Cerebellar nuclear complex (tissue), 1 donor: ENCODE data around the gene ARHGDIG.
"Not testable (repeated sequence)": the region's sequence is repeated elsewhere in the genome, so short reads cannot be mapped to it uniquely, and the experiment has no call there.

ENCODE experiments used
- DNase-seq, 2 experiments: peaks; one replicate each; lab custom pipeline; 2025; lab: John Stamatoyannopoulos, UW

The ARHGDIG gene

GRCh38 chr16:263944-264343, 16.4 kb upstream of the ARHGDIG start:
- no peak for DNase-seq

- DNase-seq = no peak
These were observed 15.9 kb upstream of the ARHGDIG start for GRCh38 chr16:264440-264951.

GRCh38 chr16:265002-265529, 15.3 kb upstream of the ARHGDIG start:
- no peak for DNase-seq

- DNase-seq = no peak
These were observed 14.7 kb upstream of the ARHGDIG start for GRCh38 chr16:265711-266110.

- no peak for DNase-seq
These were observed 13.9 kb upstream of the ARHGDIG start for GRCh38 chr16:266258-267164.

- DNase-seq = not testable (repeated sequence)
These were observed 12.8 kb upstream of the ARHGDIG start for GRCh38 chr16:267562-267961.

GRCh38 chr16:268141-269053, 12.0 kb upstream of the ARHGDIG start:
- DNase-seq = no peak

- no peak for DNase-seq
These were observed 11.2 kb upstream of the ARHGDIG start for GRCh38 chr16:269061-269796.

GRCh38 chr16:270381-271255, 9.8 kb upstream of the ARHGDIG start:
- no peak for DNase-seq

GRCh38 chr16:272633-273546, 7.5 kb upstream of the ARHGDIG start:
- no peak for DNase-seq

GRCh38 chr16:273547-274421, 6.6 kb upstream of the ARHGDIG start:
- no peak for DNase-seq

- no peak for DNase-seq
These were observed 5.2 kb upstream of the ARHGDIG start for GRCh38 chr16:275041-275641.

GRCh38 chr16:275786-276232, 4.6 kb upstream of the ARHGDIG start, which contains the start of gene RGS11:
Gene RGS11 (minus strand): TSS chr16:275944. CDS start chr16:275911, 33 bp downstream.
- no peak for DNase-seq

GRCh38 chr16:276426-277077, 3.8 kb upstream of the ARHGDIG start:
- no peak for DNase-seq

- peak in 1 of 2 experiments; percentile 38 for DNase-seq
These were observed 1.5 kb upstream of the ARHGDIG start for GRCh38 chr16:278863-279366.

- DNase-seq = no peak
These were observed 860 bp upstream of the ARHGDIG start for GRCh38 chr16:279531-279930.

GRCh38 chr16:280005-280460, 358 bp upstream of the ARHGDIG start:
- DNase-seq = no peak
